ENCODE results near the gene ZSWIM7. TPM values are rescaled to one million over a fixed set of nuclear protein-coding genes. Genes with fewer than 3 reads are reported as not detected.

Gene ZSWIM7
- total and polyA plus RNA-seq, 7 experiments from 2014 or later: 10.0 to 82.7 (median 39.0) TPM

GRCh38 chr17:15934866-15935265 is 64.6 kb downstream of the ZSWIM7 start:
- H3K27me3 ChIP-seq (ENCODE audit: control insufficient read depth in 2 of 2, insufficient read depth in 2 of 2, low read length in 2 of 2): no peaks in the 10 kb centered on the region
- H3K36me3 Mint-ChIP-seq: no peaks in the 10 kb centered on the region
- DNase-seq: no peak
- H3K36me3 ChIP-seq (ENCODE audit: control insufficient read depth in 2 of 3, insufficient read depth in 3 of 3, low read length in 3 of 3): no peaks in the 10 kb centered on the region
- H3K27me3 Mint-ChIP-seq: peaks cover 0 to 16% (median 2%) of the 10 kb centered on the region in 5 donors
- POLR2A ChIA-PET: no interaction called here
- no peak for ATAC-seq
- H3K27ac ChIP-seq (ENCODE audit: low read depth, low read length): no peak overlapping the region
- no peak overlapping the region for H3K4me3 Mint-ChIP-seq
- intact Hi-C loops (cut with micrococcal nuclease): no loop called here
- CTCF ChIA-PET: no interaction called here
- no peaks in the 10 kb centered on the region for H3K4me1 ChIP-seq (ENCODE audit: control insufficient read depth in 2 of 2, insufficient read depth in 2 of 2, low read length in 2 of 2)
- no peaks in the 10 kb centered on the region for H3K4me1 Mint-ChIP-seq
- H3K4me3 ChIP-seq (ENCODE audit: low read length): no peak overlapping the region
- no peaks in the 10 kb centered on the region for H3K9me3 Mint-ChIP-seq
- no peak overlapping the region for H3K27ac Mint-ChIP-seq
- H3K9me3 ChIP-seq (ENCODE audit: control insufficient read depth in 2 of 3, low read length in 3 of 3): no peaks in the 10 kb centered on the region

- ATAC-seq: no peak
- POLR2A ChIA-PET: no interaction called here
- H3K4me3 Mint-ChIP-seq: no peak overlapping the region
Measured at GRCh38 chr17:15931394-15931793, 68.1 kb downstream of the ZSWIM7 start.

DNA sequence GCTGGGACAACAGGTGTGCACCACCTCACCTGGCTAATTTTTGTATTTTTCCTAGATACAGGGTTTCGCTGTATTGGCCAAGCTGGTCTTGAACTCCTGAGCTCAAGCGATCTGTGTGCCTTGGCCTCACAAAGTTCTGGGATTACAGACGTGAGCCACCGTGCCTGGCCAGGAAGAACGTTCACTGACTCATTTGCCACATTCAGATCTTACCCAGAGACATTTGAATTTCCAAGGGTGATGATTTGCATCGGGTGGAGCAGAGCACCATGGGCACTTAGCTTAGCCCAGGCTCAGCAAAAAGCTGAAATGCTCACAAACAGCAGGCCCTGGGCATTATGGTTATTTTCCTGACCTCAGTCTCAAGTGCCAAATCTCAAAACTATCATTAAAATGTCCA is 69.1 kb downstream of the ZSWIM7 start:
- H3K36me3 Mint-ChIP-seq: no peaks in the 10 kb centered on the region
- no peak for DNase-seq
- Histone ChIP-seq H3K9me3 (ENCODE audit: control insufficient read depth in 2 of 3, low read length in 3 of 3) (no peaks in the 10 kb centered on the region), H3K36me3 (ENCODE audit: control insufficient read depth in 2 of 3, insufficient read depth in 3 of 3, low read length in 3 of 3) (no peaks in the 10 kb centered on the region), H3K27ac (ENCODE audit: low read depth, low read length) (no peak overlapping the region), H3K4me3 (ENCODE audit: low read length) (no peak overlapping the region), H3K27me3 (ENCODE audit: control insufficient read depth in 2 of 2, insufficient read depth in 2 of 2, low read length in 2 of 2) (no peaks in the 10 kb centered on the region), H3K4me1 (ENCODE audit: control insufficient read depth in 2 of 2, insufficient read depth in 2 of 2, low read length in 2 of 2) (no peaks in the 10 kb centered on the region)
- intact Hi-C loops (cut with micrococcal nuclease): no loop called here
- POLR2A ChIA-PET: no interaction called here
- peaks cover 0 to 2% (median 0%) of the 10 kb centered on the region in 11 donors for H3K9me3 Mint-ChIP-seq
- H3K4me3 Mint-ChIP-seq: no peak overlapping the region
- H3K27ac Mint-ChIP-seq: no peak overlapping the region
- H3K4me1 Mint-ChIP-seq: peaks cover 0 to 17% (median 0%) of the 10 kb centered on the region in 7 donors
- ATAC-seq: no peak
- peaks cover 13 to 40% (median 26%) of the 10 kb centered on the region in 5 donors for H3K27me3 Mint-ChIP-seq
- CTCF ChIA-PET: no interaction called here

More at GRCh38 chr17:15931394-15931793, 68.1 kb downstream of the ZSWIM7 start:
- Mint-ChIP-seq H3K9me3 (peaks cover 0 to 2% (median 0%) of the 10 kb centered on the region in 11 donors), H3K27me3 (peaks cover 13 to 35% (median 22%) of the 10 kb centered on the region in 5 donors), H3K4me1 (peaks cover 0 to 15% (median 0%) of the 10 kb centered on the region in 7 donors), H3K27ac (no peak overlapping the region), H3K36me3 (no peaks in the 10 kb centered on the region)
- H3K27me3 ChIP-seq (ENCODE audit: control insufficient read depth in 2 of 2, insufficient read depth in 2 of 2, low read length in 2 of 2): no peaks in the 10 kb centered on the region
- intact Hi-C loops (cut with micrococcal nuclease): no loop called here
- H3K36me3 ChIP-seq (ENCODE audit: control insufficient read depth in 2 of 3, insufficient read depth in 3 of 3, low read length in 3 of 3): no peaks in the 10 kb centered on the region
- H3K4me1 ChIP-seq (ENCODE audit: control insufficient read depth in 2 of 2, insufficient read depth in 2 of 2, low read length in 2 of 2): no peaks in the 10 kb centered on the region
- H3K4me3 ChIP-seq (ENCODE audit: low read length): no peak overlapping the region
- DNase-seq: no peak
- H3K9me3 ChIP-seq (ENCODE audit: control insufficient read depth in 2 of 3, low read length in 3 of 3): no peaks in the 10 kb centered on the region
- H3K27ac ChIP-seq (ENCODE audit: low read depth, low read length): no peak overlapping the region
- CTCF ChIA-PET: no interaction called here

DNA sequence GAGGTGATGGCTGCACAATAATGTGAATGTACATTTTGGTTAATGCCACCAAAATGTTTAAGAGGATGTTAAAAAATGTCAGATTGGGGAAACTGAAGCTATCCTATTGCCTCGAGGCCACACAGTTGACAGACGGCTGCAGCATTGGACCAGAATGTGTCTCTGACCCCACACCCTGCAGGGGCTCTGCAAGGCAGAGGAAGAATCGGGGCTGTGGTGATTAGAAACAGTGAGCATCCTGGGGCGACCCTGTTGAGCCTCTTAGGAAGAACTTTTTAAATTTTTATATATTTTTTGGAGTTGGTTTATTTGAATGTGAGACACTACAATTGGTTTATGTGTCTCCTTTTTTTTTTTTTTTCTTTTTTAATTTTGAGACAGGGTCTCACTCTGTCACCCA is 69.6 kb downstream of the ZSWIM7 start:
- Histone ChIP-seq H3K27ac (ENCODE audit: low read depth, low read length) (no peak overlapping the region), H3K4me3 (ENCODE audit: low read length) (no peak overlapping the region), H3K27me3 (ENCODE audit: control insufficient read depth in 2 of 2, insufficient read depth in 2 of 2, low read length in 2 of 2) (no peaks in the 10 kb centered on the region), H3K4me1 (ENCODE audit: control insufficient read depth in 2 of 2, insufficient read depth in 2 of 2, low read length in 2 of 2) (no peaks in the 10 kb centered on the region), H3K36me3 (ENCODE audit: control insufficient read depth in 2 of 3, insufficient read depth in 3 of 3, low read length in 3 of 3) (no peaks in the 10 kb centered on the region), H3K9me3 (ENCODE audit: control insufficient read depth in 2 of 3, low read length in 3 of 3) (no peaks in the 10 kb centered on the region)
- H3K27ac Mint-ChIP-seq: no peak overlapping the region
- ATAC-seq: no peak
- ChIA-PET CTCF (no interaction called here), POLR2A (no interaction called here)
- DNase-seq: no peak
- H3K36me3 Mint-ChIP-seq: no peaks in the 10 kb centered on the region
- no peak overlapping the region for H3K4me3 Mint-ChIP-seq
- intact Hi-C loops (cut with micrococcal nuclease): no loop called here
- peaks cover 0 to 2% (median 0%) of the 10 kb centered on the region in 11 donors for H3K9me3 Mint-ChIP-seq
- H3K4me1 Mint-ChIP-seq: peaks cover 0 to 17% (median 0%) of the 10 kb centered on the region in 7 donors
- peaks cover 13 to 36% (median 26%) of the 10 kb centered on the region in 5 donors for H3K27me3 Mint-ChIP-seq

GRCh38 chr17:15928286-15928785 is 71.2 kb downstream of the ZSWIM7 start:
- H3K4me1 ChIP-seq (ENCODE audit: control insufficient read depth in 2 of 2, insufficient read depth in 2 of 2, low read length in 2 of 2): no peaks in the 10 kb centered on the region
- no peaks in the 10 kb centered on the region for H3K36me3 ChIP-seq (ENCODE audit: control insufficient read depth in 2 of 3, insufficient read depth in 3 of 3, low read length in 3 of 3)
- Mint-ChIP-seq H3K36me3 (no peaks in the 10 kb centered on the region), H3K4me3 (no peak overlapping the region), H3K9me3 (peaks cover 0 to 2% (median 0%) of the 10 kb centered on the region in 11 donors), H3K27ac (no peak overlapping the region), H3K27me3 (peaks cover 13 to 39% (median 26%) of the 10 kb centered on the region in 5 donors), H3K4me1 (peaks cover 0 to 17% (median 0%) of the 10 kb centered on the region in 7 donors)
- intact Hi-C loops (cut with micrococcal nuclease): no loop called here
- CTCF ChIA-PET: no interaction called here
- no peak overlapping the region for H3K4me3 ChIP-seq (ENCODE audit: low read length)
- H3K27ac ChIP-seq (ENCODE audit: low read depth, low read length): no peak overlapping the region
- DNase-seq: no peak
- no peak for ATAC-seq
- H3K9me3 ChIP-seq (ENCODE audit: control insufficient read depth in 2 of 3, low read length in 3 of 3): no peaks in the 10 kb centered on the region
- H3K27me3 ChIP-seq (ENCODE audit: control insufficient read depth in 2 of 2, insufficient read depth in 2 of 2, low read length in 2 of 2): no peaks in the 10 kb centered on the region
- POLR2A ChIA-PET: no interaction called here

Other genes starting within 250 kb of the ZSWIM7 start
- 1 to 10 TPM in 2 of 5 experiments, under 1 TPM in 1, not detected in 2; 0.50 to 2.2 (median 1.6) TPM for gene ADORA2B, start 54.6 kb downstream of the ZSWIM7 start, total RNA-seq
- 1 to 10 TPM in 1 of 2 donors, under 1 TPM in 1; 0.71 to 2.6 TPM for gene ADORA2B, start 54.6 kb downstream of the ZSWIM7 start, polyA plus RNA-seq
- 10 to 100 TPM; 32.8 to 61.6 (median 37.4) TPM for gene TTC19, start 120 bp upstream of the ZSWIM7 start, total RNA-seq
- 10 to 100 TPM; 35.8 to 35.9 TPM for gene TTC19, start 120 bp upstream of the ZSWIM7 start, polyA plus RNA-seq
- 100 to 1,000 TPM; 131 to 169 (median 149) TPM for gene NCOR1, start 215.8 kb upstream of the ZSWIM7 start, total RNA-seq
- gene NCOR1, start 215.8 kb upstream of the ZSWIM7 start, polyA plus RNA-seq: 100 to 1,000 TPM in 1 of 2 donors, 10 to 100 TPM in 1; 75.8 to 165 TPM
- 10 to 100 TPM; 34.1 to 82.5 (median 75.3) TPM for gene PIGL, start 217.5 kb upstream of the ZSWIM7 start, total RNA-seq
- gene PIGL, start 217.5 kb upstream of the ZSWIM7 start, polyA plus RNA-seq: 10 to 100 TPM; 12.3 to 15.2 TPM

Data from naive thymus-derived CD4-positive, alpha-beta T cell (primary cell).